Keratinocyte (primary cell): Measurements from ENCODE around the gene AKAP6. TPM values are rescaled to one million over a fixed set of nuclear protein-coding genes. Genes with fewer than 3 reads are reported as not detected.

ENCODE experiments used
- DNase-seq: peaks from one replicate; pipeline ENCODE4 v3.0.0-alpha.2; 2011; ENCODE audit warnings: low read depth, missing footprints, low spot score
- FAIRE-seq: peaks from 2 replicates; lab custom pipeline; 2011; peaks lifted over from hg19 to GRCh38; lab: Jason Lieb, UNC
- H2AFZ ChIP-seq: 2 replicates; pipeline ENCODE4 v1.6.0; 2012; ENCODE audit warnings: low read length, control low read depth, inconsistent platforms; ENCODE audit not compliant: control insufficient read depth
- H3K27ac ChIP-seq: 2 replicates; pipeline ENCODE4 v1.5.1; 2011; ENCODE audit warnings: low read length; ENCODE audit not compliant: control insufficient read depth, insufficient read depth
- H3K27me3 ChIP-seq: 3 replicates; pipeline ENCODE4 v1.6.0; 2011; ENCODE audit warnings: low read length; ENCODE audit not compliant: control insufficient read depth, insufficient read depth; ENCODE audit errors: extremely low read depth
- H3K36me3 ChIP-seq, 2 experiments: 2 replicates in 1 of 2; 3 replicates in 1 of 2; pipeline ENCODE4 v1.5.1; 2011; ENCODE audit warnings: low read length in 2 of 2, mild to moderate bottlenecking in 1 of 2; ENCODE audit not compliant: control insufficient read depth in 2 of 2, insufficient read depth in 2 of 2; ENCODE audit errors: extremely low read depth in 1 of 2
- H3K4me1 ChIP-seq: 3 replicates; pipeline ENCODE4 v1.5.1; 2011; ENCODE audit warnings: low read length; ENCODE audit not compliant: control insufficient read depth, insufficient read depth; ENCODE audit errors: extremely low read depth
- H3K4me2 ChIP-seq: 3 replicates; pipeline ENCODE4 v1.6.0; 2011; ENCODE audit warnings: low read depth, low read length; ENCODE audit not compliant: control insufficient read depth, insufficient read depth; ENCODE audit errors: extremely low read depth
- H3K4me3 ChIP-seq, 3 experiments: fragments of 200-600 bp in 1 of 3; sonication (generic) in 1 of 3; 2 replicates in 2 of 3; 3 replicates in 1 of 3; pipeline ENCODE4 v1.5.1; 2011 to 2016; ENCODE audit warnings: low read length in 3 of 3, mild to moderate bottlenecking in 3 of 3, control low read depth in 2 of 3, inconsistent platforms in 1 of 3, low read depth in 1 of 3, mixed read lengths in 1 of 3, mixed run types in 1 of 3, moderate library complexity in 1 of 3; ENCODE audit not compliant: control insufficient read depth in 2 of 3, insufficient read depth in 2 of 3; ENCODE audit errors: extremely low read depth in 1 of 3
- H3K79me2 ChIP-seq: 2 replicates; pipeline ENCODE4 v1.6.0; 2012; ENCODE audit warnings: low read length; ENCODE audit not compliant: control insufficient read depth, insufficient read depth
- H3K9ac ChIP-seq: 3 replicates; pipeline ENCODE4 v1.6.0; 2011; ENCODE audit warnings: low read length; ENCODE audit not compliant: control insufficient read depth, insufficient read depth; ENCODE audit errors: extremely low read depth
- H3K9me1 ChIP-seq: 3 replicates; pipeline ENCODE4 v1.6.0; 2011; ENCODE audit warnings: low read length; ENCODE audit not compliant: control insufficient read depth, insufficient read depth; ENCODE audit errors: extremely low read depth
- H3K9me3 ChIP-seq: 2 replicates; pipeline ENCODE4 v1.5.1; 2012; ENCODE audit warnings: low read depth, low read length; ENCODE audit not compliant: control insufficient read depth
- H4K20me1 ChIP-seq: 3 replicates; pipeline ENCODE4 v1.6.0; 2011; ENCODE audit warnings: low read length; ENCODE audit not compliant: control insufficient read depth, insufficient read depth; ENCODE audit errors: extremely low read depth
- CTCF ChIP-seq, 3 experiments: IDR thresholded peaks in 1 of 3; conservative IDR thresholded peaks in 1 of 3; optimal IDR thresholded peaks in 1 of 3; 2 replicates in 2 of 3; 3 replicates in 1 of 3; pipeline versions ENCODE3 to v1.5.1; 2011; ENCODE audit warnings: low read length in 3 of 3, mild to moderate bottlenecking in 3 of 3, moderate library complexity in 2 of 3, control low read depth in 1 of 3, inconsistent platforms in 1 of 3; ENCODE audit not compliant: insufficient read depth in 2 of 3; ENCODE audit errors: extremely low read depth in 1 of 3
- EZH2 ChIP-seq: IDR thresholded peaks from one replicate; pipeline ENCODE4 v1.6.1; 2012; ENCODE audit warnings: inconsistent platforms, mild to moderate bottlenecking, low read length, moderate library complexity
- dilution Hi-C: fragments of 300-500 bp; cut with MboI; formaldehyde crosslinking; loops from one replicate; pipeline ENCODE4 v1.7.0; 2020; ENCODE audit warnings: low sequenced_read_pairs; ENCODE audit not compliant: extremely low pct_ligation_motif_present
- polyA plus RNA-seq, 5 experiments: library from polyadenylated mRNA; depleted of rRNA in 3 of 5; stranded (reverse) in 3 of 5; stranded (forward) in 1 of 5; unstranded in 1 of 5; fragments of >200 nt; gene quantifications; 1 replicate in 1 of 5; 2 replicates in 3 of 5; 3 replicates in 1 of 5; pipeline versions ENCODE4 v1.2.1 to v1.2.3, GENCODE V29; 2011 to 2012; ENCODE audit warnings: missing spikeins in 2 of 5, low read depth in 1 of 5, low replicate concordance in 1 of 5

The AKAP6 gene
- polyA plus RNA-seq, 1 donor (not counting 4 experiments of a cell fraction or from before 2014, with no cell fraction given): 2.0 TPM

DNA sequence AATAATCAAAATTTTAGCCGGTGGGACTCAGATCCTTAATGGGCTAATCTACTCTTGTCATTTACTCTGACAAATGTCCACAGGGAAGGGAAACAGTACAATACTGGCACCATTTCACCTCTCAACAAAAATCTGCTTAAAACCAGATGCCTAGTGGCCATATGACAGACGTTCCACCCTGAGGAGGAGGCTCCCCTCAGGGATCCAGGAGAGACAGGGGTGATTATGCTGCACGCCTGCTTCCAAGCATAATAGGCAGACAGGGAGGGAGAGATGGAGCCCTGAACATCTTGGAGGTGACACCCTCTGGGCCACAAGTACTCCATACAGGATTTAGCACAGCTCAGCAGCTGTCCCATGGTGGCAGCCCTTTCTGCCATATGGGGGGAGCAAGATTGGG, 24.8 kb upstream of the AKAP6 start:
- H3K27ac ChIP-seq: no peak overlapping the region
- no peak overlapping the region for H3K4me3 ChIP-seq
- H3K4me2 ChIP-seq: no peak overlapping the region
- no peak for FAIRE-seq
- H3K27me3 ChIP-seq: no peaks in the 10 kb centered on the region
- no peak for DNase-seq
- dilution Hi-C loops: no loop called here
- H2AFZ ChIP-seq: no peak overlapping the region
- H3K4me1 ChIP-seq: peaks cover 22% of the 10 kb centered on the region
- no peak for TF ChIP-seq EZH2
- TF ChIP-seq CTCF (optimal IDR thresholded peaks at IDR 0.05 in 1 of 3, IDR thresholded peaks at IDR 0.05 in 1 of 3, conservative IDR thresholded peaks at IDR 0.05 in 1 of 3; ENCODE audit: extremely low read depth in 1 of 3, insufficient read depth in 2 of 3, low read length in 3 of 3): no peak
- no peaks in the 10 kb centered on the region for H3K9me3 ChIP-seq
- H3K9ac ChIP-seq: no peak overlapping the region
- no peaks in the 10 kb centered on the region for H3K79me2 ChIP-seq
- H4K20me1 ChIP-seq: no peaks in the 10 kb centered on the region
- H3K9me1 ChIP-seq: no peaks in the 10 kb centered on the region
- no peaks in the 10 kb centered on the region for H3K36me3 ChIP-seq

DNA sequence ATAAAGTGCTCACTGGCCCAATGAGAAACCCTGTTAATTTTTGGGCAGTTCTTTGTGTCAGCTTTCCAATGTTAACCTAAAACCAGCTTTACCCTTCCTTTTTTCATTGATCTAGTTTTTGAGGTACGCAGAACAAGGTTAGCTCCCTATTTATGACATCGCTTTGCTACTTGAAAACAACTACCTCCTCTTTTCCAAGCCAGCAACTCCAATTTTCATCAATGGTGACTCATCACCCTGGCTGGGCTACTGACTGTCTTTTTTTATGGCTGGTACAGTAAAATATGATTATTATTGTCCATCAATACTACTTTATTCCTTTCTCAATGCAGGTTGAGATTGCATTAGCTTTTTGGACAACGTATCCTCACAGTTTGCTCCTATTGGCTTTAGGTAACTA, 22.5 kb upstream of the AKAP6 start:
- dilution Hi-C loops: no loop called here
- FAIRE-seq: no peak
- no peak overlapping the region for H3K9ac ChIP-seq

More for the DNA sequence above, 22.5 kb upstream of the AKAP6 start:
- H3K27me3 ChIP-seq: no peaks in the 10 kb centered on the region
- no peak for DNase-seq
- H3K36me3 ChIP-seq: no peaks in the 10 kb centered on the region
- H3K9me1 ChIP-seq: no peaks in the 10 kb centered on the region
- peaks cover 25% of the 10 kb centered on the region for H3K4me1 ChIP-seq
- no peak overlapping the region for H3K4me3 ChIP-seq
- H2AFZ ChIP-seq: peak overlapping the region; percentile 42
- H3K4me2 ChIP-seq: no peak overlapping the region
- no peak overlapping the region for H3K27ac ChIP-seq
- H4K20me1 ChIP-seq: no peaks in the 10 kb centered on the region
- H3K9me3 ChIP-seq: no peaks in the 10 kb centered on the region
- no peak for TF ChIP-seq CTCF (optimal IDR thresholded peaks at IDR 0.05 in 1 of 3, IDR thresholded peaks at IDR 0.05 in 1 of 3, conservative IDR thresholded peaks at IDR 0.05 in 1 of 3; ENCODE audit: extremely low read depth in 1 of 3, insufficient read depth in 2 of 3, low read length in 3 of 3)
- no peak for TF ChIP-seq EZH2
- no peaks in the 10 kb centered on the region for H3K79me2 ChIP-seq
